GM18519 (cell line): ENCODE results near the gene TTN.
"Not testable (repeated sequence)": the region's sequence is repeated elsewhere in the genome, so short reads cannot be mapped to it uniquely, and the experiment has no call there.

Experiments
- ATAC-seq: cut with Tn5 transposase; IDR thresholded peaks from one replicate; pipeline ENCODE4 v1.9.1; 2021; ENCODE audit warnings: mild to moderate bottlenecking, moderate library complexity; ENCODE audit not compliant: unreplicated experiment, low FRiP score

The TTN gene

DNA sequence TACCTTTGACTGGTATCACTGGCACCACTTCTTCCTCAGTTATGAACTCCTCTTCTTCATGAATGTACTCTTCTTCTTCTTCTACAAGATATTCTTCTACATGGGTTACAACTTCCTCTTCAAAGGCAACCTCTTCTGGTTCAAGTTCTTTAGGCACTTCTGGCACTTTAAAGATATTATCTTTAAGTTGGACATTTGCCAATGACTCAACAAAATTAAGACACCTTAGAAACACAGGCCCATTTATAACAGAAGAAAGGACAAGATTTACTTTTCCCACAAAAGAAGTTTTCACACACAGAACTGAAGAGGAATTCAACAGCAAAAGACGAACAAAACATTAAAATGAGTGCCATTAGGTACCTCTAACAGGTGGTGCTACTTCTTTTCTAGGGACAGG is 127.3 kb downstream of the TTN start:
- ATAC-seq: no peak

DNA sequence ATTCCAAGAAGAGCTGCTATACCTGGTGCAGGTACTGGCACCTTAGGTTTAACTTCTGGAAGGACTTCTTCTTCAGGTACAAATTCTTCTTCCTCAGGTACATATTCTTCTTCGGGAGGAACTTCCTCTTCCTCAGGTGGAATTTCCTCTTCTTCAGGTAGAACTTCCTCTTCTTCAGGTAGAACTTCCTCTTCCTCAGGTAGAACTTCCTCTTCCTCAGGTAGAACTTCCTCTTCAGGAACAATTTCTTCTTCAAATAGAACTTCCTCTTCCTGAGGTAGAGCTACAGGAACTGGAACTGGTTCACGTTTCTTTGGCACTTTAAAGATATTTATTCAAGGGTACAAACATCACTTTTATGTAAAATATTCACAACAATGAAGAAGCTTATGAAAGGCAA is 129.6 kb downstream of the TTN start:
- no peak for ATAC-seq

DNA sequence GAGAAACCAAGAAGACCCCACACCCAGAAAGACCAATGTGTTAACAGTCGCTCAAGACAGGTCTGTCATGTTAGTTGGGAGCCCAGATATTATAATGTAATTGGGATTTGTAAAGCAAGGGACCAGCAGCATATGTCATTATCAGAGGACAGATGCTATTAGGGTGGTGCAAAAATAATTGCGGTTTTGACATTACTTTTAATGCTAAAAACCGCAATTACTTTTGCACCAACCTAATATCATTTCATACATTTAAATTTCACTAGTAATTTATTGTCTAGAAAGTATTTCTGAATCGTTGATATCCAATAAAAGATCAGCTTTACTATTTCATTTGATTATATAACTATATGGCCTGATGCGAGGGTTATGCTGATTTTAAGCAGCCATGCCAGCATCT is 131.2 kb downstream of the TTN start:
- ATAC-seq: no peak

DNA sequence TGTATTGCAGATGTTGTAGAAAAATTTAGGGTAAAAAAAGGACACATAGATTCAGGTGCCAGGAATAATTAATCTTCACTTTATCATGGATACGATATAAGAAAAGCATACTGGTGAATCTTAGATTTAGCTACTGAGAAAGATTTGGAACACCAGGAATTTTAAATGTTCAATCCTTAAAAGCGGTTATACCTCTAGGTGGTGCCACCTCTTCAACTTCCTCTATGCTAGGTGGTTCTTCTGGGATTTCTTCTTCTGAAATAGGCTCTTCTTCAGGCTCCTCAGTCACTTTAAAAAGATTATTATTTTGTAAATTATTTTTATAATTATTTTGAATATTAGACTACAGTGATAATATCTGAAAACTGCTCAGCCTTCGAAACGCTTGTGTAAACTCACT is 133.1 kb downstream of the TTN start:
- ATAC-seq: no peak

DNA sequence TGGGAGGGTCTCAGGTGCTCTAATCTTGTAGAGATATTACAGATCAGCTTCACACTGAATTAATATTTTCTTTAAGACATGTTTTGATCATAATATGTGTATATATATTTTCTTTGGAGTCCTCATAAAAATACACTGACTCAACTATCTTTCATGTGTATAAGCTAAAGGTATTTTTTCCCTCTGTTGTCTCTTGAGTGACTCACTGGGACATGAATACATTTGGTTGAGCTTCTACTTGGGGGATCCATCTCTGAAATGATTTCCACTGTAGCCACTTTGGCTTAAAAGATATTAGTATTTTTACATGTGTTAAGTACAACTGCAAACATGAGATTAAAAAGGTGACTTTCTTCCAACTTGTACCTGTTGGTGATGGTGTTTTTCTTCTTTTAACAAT is 140.8 kb downstream of the TTN start:
- no peak for ATAC-seq

DNA sequence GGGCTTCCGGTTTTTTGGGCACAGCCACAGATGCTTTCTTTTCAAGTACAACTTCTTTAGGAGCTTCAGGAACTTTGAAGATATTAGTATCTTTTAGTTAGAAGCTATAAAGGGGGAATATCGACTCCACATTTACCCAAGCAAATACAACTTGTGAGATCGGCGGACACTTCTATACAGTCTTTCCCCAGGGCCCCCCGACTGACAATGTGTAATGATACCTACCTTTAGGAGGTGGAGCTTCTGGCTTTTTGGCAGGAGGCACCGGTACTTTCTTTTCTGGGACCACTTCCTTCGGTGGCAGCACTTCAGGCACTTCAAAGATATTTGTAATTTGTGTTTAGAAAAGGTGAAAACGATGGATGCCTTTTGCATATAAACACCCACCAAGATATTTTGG is 148.7 kb downstream of the TTN start:
- ATAC-seq: not testable (repeated sequence)

DNA sequence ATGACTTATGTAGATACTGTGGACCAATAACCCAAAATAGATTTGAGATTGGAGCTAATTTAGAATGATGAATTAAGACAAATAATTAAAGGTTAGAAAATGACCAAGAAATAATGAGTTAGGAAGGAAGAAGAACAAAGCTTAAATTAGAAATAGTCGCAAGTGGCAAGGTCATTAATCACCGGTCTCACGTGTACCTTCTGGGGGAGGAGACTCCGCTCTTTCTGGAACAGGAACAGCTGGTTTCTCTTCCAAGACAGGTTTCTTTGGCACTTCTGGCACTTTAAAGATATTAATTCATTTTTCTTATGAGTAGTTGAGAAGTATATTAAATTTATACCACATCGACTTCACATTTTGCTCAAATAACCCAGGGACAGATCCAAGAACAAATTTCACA is 156.7 kb downstream of the TTN start:
- ATAC-seq: no peak

DNA sequence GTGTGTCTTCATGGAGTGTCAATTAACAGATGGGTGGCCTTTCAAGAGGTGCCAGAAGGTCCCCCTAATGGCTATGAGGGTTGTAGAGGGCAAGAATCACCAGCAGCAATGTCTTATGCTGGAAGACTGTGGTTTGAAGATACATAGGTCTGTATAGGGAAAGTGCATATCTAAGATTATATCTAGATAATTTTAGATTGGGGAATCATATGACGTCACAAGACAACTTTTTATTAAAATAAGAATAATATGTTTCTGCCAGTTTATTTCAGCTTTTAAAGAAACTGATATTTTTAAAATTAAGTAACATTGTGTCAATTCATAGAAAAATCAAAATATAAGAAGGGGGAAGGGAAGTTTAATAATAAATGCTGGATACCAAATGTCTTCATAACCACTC is 162.3 kb downstream of the TTN start:
- ATAC-seq: no peak

DNA sequence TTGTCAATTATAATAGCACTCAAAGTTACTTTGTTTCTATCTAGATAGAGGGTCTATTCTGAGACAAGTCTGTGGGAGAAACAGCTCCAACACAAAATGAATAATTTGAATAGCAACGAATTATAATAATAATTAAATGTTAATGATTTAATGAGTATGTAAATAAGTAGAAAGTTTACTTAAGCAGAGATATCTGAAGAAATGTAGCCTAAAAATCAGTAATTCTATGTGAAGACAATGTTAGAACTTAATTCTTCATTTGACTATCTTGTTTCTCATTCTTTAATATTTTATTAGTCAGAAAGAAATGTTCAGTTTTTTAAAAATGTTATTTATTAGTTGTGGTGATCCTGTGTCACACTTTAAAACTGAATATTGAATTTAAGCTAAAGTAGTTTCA is 165.7 kb downstream of the TTN start:
- ATAC-seq: no peak

DNA sequence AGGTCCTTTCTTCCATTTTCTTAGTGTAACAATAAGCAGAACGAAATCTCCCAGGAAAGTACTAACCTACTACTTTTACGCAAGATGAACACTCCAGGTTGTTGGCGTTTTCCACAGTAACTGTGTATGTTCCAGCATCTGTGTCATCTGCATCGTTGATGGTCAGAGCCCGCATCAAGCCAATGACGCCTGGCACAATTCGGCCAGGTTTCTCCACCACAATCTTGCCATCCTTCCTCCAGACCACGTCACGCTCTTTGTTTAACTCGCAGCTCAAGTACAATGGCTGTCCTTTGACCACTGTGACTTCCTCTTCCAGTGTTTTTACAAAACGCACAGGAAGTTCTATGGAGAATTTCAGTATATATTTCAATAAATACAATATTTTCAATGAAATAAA is 171.3 kb downstream of the TTN start:
- no peak for ATAC-seq

DNA sequence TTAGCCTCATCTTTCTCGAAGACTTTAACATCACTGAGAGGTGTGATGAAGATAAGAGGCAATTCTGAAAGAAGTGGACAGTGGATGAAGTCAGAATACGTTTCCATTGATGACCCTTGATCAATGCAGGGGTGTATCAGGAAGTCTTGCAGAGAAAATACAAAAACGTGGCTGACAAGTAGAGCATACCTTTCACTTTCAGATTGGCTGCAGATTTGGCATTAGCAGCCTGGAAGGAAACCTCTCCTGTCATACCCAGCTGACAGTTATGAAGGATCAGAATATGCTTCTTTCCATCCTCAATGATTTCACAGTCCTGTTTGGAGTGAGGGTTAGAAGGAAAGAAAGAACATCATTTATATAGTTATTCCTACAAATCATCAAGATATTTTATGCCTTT is 174.5 kb downstream of the TTN start:
- ATAC-seq: no peak

DNA sequence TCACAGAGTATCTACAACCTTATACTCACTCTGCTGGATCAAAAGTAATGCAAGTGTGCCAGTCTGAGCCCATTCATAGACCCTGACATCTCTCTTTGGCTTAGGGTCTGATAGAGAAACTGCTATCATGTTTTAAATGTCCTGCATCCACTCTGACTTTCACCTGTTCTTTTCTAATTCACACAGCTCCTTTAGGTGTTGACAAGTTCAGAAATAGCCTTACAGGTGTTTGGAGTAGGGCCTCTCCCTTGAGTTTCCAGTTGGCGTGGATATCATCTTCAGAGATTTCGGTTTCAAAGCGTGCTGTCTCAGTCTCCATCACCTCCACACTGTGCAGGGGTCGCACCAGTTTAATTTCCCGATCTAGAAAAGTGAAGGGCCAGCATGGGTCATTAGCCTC is 176.6 kb downstream of the TTN start:
- ATAC-seq: no peak

DNA sequence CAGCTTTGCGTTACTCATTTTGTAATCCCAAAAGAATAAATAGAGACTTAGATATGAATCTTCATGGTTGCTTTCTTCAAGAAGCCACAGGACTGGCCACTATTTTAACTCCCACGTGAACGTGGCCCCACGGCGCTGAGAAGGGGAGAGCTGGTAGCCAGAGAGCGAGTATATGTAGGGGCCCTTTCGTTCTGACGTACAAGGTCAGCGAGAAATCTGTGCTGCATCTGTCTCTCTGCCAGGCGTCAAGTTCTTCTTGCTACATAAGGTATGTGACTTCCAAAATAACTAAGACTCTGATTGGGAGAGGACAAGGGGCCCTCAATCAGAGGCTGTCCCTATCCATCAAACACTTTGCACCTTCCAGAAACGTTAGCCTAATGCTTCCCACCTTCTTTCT is 177.8 kb downstream of the TTN start:
- ATAC-seq: no peak

DNA sequence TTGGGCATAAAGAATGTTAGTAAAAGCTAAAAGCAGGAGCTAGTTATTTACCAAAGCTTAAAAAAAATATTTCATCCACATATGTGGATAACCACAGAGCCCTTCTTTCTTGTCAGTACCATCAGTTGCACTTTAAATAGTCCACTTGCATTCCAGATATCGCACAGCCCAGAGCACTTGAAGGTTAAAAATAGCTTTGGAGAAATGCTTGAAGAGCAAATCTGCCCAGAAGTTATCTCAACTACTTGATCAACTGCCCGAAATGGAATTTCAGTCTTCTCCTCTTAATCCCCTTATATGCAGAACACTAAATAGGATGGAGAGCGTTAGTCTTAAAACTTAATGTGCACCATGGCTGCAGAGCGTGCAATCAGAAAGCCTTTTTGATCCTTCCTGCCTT is 178.6 kb downstream of the TTN start:
- no peak for ATAC-seq

DNA sequence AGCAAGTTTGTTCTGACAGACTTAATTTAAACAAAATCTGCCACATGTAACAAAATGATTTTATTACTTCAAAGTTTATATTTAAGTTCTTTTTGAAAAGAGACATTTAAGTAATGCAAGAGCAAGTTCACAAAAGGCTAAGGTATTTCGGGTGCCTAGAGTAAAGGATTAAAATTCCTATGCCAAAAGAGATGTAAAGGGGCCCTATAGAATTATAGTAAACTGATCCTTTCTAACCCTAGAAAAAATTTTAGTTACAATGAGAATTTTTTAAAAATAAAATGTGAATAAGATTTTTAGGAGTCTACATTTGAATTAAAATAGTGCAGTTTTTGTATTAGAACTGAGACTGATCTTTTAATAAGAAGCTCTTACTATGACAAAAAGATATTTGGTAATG is 179.8 kb downstream of the TTN start:
- no peak for ATAC-seq

DNA sequence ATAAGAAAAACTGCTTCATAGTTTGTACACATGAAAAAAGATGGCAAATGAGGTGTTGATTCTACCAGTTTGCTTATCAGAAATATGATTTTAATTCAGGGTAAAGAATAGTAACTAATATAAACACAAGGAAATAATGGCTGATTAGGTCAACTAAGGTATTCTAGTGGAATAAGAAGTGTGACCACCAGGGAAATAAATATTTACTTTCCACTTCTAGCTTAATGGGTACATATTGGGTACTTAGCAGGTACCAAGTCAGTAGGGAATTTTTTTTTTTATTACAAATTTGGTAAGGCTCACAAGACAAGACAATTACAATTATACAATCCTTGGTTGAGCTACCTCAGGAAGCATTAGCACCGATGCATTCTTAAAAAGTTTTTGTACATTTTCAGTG is 191.3 kb downstream of the TTN start:
- ATAC-seq: no peak

DNA sequence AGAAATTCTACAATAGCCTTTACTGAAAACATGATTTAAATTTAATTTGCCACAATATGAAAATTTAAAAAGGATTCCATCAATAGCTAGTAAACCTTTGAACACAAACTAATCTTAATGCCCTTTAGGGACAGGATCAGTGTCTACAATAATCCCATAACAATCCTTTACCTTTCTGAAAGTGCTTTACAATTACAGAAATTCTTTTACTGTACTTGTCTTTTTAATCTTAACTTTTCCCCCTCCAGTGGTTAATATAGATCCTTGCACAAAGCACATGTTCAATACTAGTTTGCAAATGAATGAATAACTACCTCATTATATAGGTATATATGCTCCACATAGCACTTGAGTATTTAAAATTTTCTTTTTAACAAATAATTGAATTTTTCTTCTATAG is 204.3 kb downstream of the TTN start:
- ATAC-seq: no peak

DNA sequence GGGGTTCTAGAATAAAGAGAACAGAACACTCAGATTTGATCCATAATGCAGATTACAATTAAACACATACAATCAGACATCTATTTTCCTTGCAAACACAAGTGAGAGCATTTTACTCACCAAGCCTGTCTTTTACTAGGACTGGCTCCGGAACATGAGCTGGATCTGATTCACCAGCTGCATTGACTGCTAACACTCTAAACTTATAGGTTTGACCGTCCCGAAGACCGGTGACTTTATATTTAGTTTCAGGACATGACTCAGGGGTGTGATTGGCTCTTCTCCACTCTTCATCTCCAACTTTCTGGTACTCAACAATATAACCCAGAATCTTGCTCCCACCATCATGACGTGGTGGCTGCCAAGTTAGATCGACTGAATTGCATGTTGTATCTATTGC is 214.6 kb downstream of the TTN start:
- ATAC-seq: no peak

DNA sequence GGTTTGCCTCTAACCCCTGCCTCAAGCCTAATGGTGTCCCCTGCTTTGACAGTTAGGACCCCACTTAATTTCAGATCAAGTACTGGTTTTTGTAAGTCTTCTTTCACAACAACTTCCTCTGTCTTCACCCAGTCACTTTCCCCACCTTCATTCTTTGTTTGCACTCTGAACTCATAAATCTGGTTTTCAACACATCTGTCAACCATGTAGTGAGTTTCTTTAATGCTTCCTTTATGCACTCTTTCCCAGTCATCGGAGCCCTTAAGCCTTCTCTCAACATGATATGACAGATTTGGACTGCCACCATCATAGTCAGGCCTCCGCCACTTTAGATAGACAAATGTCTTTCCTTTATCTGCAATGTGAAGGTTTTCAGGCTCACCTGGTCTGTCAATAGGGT is 217.9 kb downstream of the TTN start:
- ATAC-seq: no peak

DNA sequence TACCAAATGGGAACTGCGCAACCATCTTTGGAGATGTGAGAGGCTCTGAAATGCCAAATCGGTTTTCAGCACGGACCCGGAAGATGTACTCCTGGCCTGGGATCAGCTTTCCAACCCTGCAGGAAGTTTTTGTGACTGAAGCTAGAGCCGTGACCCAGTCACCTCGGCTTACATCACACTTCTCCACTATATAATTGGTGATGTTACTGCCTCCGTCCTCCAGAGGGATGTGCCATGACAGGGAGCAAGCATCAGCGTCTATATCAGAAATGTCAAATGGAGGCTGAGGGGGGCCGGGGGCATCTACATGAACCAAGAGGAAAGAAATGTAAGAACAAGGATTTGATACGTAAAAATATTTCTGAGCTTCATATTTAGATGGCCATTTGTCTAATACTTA is 222.6 kb downstream of the TTN start:
- no peak for ATAC-seq

DNA sequence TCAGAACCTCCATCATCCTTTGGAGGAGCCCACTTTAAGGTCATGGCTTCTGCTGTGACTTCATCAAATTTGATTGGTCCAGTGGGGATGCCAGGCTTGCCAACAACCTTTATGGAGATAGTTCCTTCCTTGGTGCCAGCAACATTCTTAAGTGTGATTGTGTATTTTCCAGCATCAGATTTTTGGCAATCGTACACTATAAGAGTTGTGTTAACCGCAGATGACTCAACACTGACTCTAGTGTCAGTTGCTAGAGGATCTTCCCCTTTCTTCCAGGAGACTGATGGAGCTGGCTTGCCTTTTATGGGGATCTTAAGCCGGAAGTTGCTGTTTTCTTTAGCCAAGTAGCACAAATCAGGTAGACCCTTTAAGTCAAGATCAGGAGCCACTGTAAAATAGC is 228.2 kb downstream of the TTN start:
- ATAC-seq: no peak

DNA sequence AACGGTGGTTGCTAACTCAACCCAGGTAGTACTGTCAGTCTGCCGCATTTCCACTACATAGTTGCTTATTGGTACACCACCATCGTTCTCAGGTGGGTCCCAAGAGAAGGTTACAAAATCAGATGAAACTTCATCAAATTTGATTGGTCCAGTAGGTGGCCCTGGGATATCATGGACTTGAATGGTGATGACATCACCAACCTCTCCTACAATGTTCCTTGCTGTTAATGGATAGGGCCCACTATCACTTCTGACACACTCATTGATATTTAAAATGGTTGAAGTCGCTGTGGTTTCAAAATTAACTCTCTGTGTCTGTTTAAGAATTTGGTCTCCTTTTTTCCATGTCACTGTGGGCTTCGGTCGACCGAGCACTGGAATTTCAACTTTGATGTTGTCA is 232.4 kb downstream of the TTN start:
- ATAC-seq: no peak

DNA sequence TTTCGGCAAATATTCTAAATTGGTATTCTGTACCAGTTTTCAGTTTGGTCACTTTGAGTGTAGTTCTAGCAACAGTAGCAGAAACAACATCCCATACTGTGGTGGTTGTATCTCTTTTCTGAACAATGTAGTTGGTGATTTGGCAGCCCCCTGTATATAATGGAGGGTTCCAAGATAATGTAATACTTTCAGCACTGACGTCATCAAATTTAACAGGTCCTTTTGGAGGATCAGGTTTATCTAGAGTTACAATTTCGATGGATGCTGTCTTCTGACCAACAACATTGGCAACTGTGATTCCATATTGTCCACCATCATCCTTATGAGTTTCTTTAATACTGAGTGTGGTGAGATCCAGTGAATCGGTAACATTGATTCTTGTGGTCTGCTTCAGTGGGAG is 239.0 kb downstream of the TTN start:
- no peak for ATAC-seq

DNA sequence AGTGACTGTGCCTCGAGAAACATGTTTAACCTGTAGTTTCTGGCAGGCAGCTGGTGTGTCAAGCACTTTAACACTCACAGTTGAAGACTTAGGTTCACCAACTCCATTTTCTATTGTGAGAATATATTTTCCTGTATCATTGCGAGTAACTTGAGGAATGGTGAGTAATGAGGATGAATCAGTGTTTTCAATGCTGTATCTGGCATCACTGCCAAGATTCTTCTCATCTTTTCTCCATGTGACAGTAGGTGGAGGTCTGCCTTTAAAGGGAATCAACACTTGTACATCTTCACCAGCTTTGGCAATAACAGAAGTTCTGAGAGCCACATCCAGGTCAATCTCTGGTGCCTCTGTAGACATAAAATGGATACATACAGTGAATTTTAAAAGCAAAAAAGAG is 254.2 kb downstream of the TTN start:
- ATAC-seq: no peak
